Activated CD8-positive, alpha-beta T cell treated with anti-CD3 and anti-CD28 coated beads, Interleukin-2, amount 10 ng/mL, durations not matched to agents 7 days and 5 days (primary cell): ENCODE measurements around the gene KRTAP20-3. TPM values are rescaled to one million over a fixed set of nuclear protein-coding genes. Genes with fewer than 3 reads are reported as not detected.

Experiments used
- ATAC-seq: fragments of 150-1000 bp; cut with Tn5 transposase; one replicate; pipeline ENCODE4 v1.10.0; 2021; ENCODE audit warnings: moderate library complexity
- CTCF ChIA-PET: fragments of 350-600 bp; sonication (Branson Sonifier 250); formaldehyde crosslinking; loops from one replicate; lab custom pipeline; 2021; ENCODE audit warnings: antibody characterized with exemption; lab: Charles Lee
- POLR2A ChIA-PET: fragments of 350-600 bp; sonication (Branson Sonifier 250); formaldehyde crosslinking; loops from one replicate; lab custom pipeline; 2021; ENCODE audit warnings: antibody characterized with exemption; lab: Charles Lee
- DNase-seq: peaks from one replicate; pipeline ENCODE4 v3.0.0-alpha.2; 2020
- H3K27ac Mint-ChIP-seq: one replicate; pipeline ENCODE4 v1.8.0; 2021; ENCODE audit warnings: mild to moderate bottlenecking, mixed read lengths
- H3K27me3 Mint-ChIP-seq: one replicate; pipeline ENCODE4 v1.8.0; 2021; ENCODE audit warnings: low read depth, mixed read lengths
- H3K36me3 Mint-ChIP-seq: one replicate; pipeline ENCODE4 v1.8.0; 2021; ENCODE audit warnings: low read depth, mixed read lengths
- H3K4me1 Mint-ChIP-seq: one replicate; pipeline ENCODE4 v1.8.0; 2021; ENCODE audit warnings: low read depth, mixed read lengths
- H3K4me3 Mint-ChIP-seq: one replicate; pipeline ENCODE4 v1.8.0; 2021; ENCODE audit warnings: mild to moderate bottlenecking, mixed read lengths
- H3K9me3 Mint-ChIP-seq: one replicate; pipeline ENCODE4 v1.8.0; 2022; ENCODE audit warnings: mixed read lengths; ENCODE audit not compliant: insufficient read depth
- total RNA-seq, 2 experiments: library from RNA; stranded (reverse); gene quantifications; one replicate each; pipeline ENCODE4 v1.2.3, GENCODE V29; 2021

KRTAP20-3 gene
- total RNA-seq, 2 experiments from 2014 or later, result not detected

DNA sequence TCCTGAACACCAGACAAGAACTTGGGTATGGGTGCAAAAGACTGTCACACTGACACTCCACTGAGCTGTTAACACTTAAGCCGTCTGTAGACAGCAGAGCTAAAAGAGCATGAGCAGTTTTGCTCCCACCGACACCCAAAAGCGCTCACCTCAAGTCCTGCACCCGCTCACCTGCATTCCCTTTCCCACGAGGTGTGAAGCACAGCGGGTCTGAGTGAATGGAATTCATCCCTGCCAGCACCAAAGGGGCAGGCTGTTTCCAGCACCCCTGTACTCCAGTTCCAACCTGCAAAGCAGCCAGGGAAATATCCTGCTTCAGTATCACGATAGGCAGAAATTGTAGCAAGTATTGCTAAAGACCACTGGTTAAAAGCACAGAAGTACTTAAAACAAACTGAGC lies 47.2 kb downstream of the KRTAP20-3 start:
- ATAC-seq (no peak), DNase-seq (no peak)
- CTCF ChIA-PET, result no interaction called here
- no peak overlapping the region for H3K4me3 Mint-ChIP-seq
- H3K9me3 Mint-ChIP-seq, result no peaks in the 10 kb centered on the region
- H3K4me1 Mint-ChIP-seq, result no peaks in the 10 kb centered on the region
- POLR2A ChIA-PET, result no interaction called here
- no peak overlapping the region for H3K27ac Mint-ChIP-seq
- H3K27me3 Mint-ChIP-seq, result no peaks in the 10 kb centered on the region
- no peaks in the 10 kb centered on the region for H3K36me3 Mint-ChIP-seq

Other genes with a start within 250 kb of the KRTAP20-3 start
- not detected for gene KRTAP13-1, start 246.8 kb upstream of the KRTAP20-3 start, total RNA-seq
- gene KRTAP13-3, start 216.9 kb upstream of the KRTAP20-3 start, total RNA-seq, result not detected
- gene KRTAP13-4, start 212.6 kb upstream of the KRTAP20-3 start, total RNA-seq, result not detected
- not detected for gene KRTAP15-1, start 202.6 kb upstream of the KRTAP20-3 start, total RNA-seq
- not detected for gene KRTAP19-1, start 162.5 kb upstream of the KRTAP20-3 start, total RNA-seq
- not detected for gene KRTAP19-2, start 155.4 kb upstream of the KRTAP20-3 start, total RNA-seq
- gene KRTAP19-3, start 150.9 kb upstream of the KRTAP20-3 start, total RNA-seq, result not detected
- not detected for gene KRTAP19-4, start 145.7 kb upstream of the KRTAP20-3 start, total RNA-seq
- gene KRTAP19-5, start 140.7 kb upstream of the KRTAP20-3 start, total RNA-seq, result not detected
- gene KRTAP19-6, start 101.0 kb upstream of the KRTAP20-3 start, total RNA-seq, result not detected
- not detected for gene KRTAP19-7, start 81.5 kb upstream of the KRTAP20-3 start, total RNA-seq
- not detected for gene KRTAP22-2, start 52.5 kb upstream of the KRTAP20-3 start, total RNA-seq
- gene KRTAP6-3, start 50.4 kb upstream of the KRTAP20-3 start, total RNA-seq, result not detected
- not detected for gene KRTAP6-2, start 44.0 kb upstream of the KRTAP20-3 start, total RNA-seq
- gene KRTAP22-1, start 41.8 kb upstream of the KRTAP20-3 start, total RNA-seq, result not detected
- not detected for gene KRTAP6-1, start 28.9 kb upstream of the KRTAP20-3 start, total RNA-seq
- not detected for gene KRTAP20-1, start 26.4 kb upstream of the KRTAP20-3 start, total RNA-seq
- gene KRTAP20-4, start 22.2 kb upstream of the KRTAP20-3 start, total RNA-seq, result not detected
- not detected for gene KRTAP20-2, start 7.7 kb upstream of the KRTAP20-3 start, total RNA-seq
- not detected for gene KRTAP21-3, start 75.9 kb downstream of the KRTAP20-3 start, total RNA-seq
- gene KRTAP21-2, start 104.4 kb downstream of the KRTAP20-3 start, total RNA-seq, result not detected
- not detected for gene KRTAP21-1, start 112.6 kb downstream of the KRTAP20-3 start, total RNA-seq
- not detected for gene KRTAP8-1, start 170.4 kb downstream of the KRTAP20-3 start, total RNA-seq
- gene KRTAP7-1, start 186.9 kb downstream of the KRTAP20-3 start, total RNA-seq, result not detected
- not detected for gene KRTAP11-1, start 238.7 kb downstream of the KRTAP20-3 start, total RNA-seq